Thoracic aorta (tissue), 2 donors: Measurements from ENCODE around the gene TOM1L2. TPM values are rescaled to one million over a fixed set of nuclear protein-coding genes. Genes with fewer than 3 reads are reported as not detected.

ENCODE experiments used
- ATAC-seq: fragments of 150-250 bp; one replicate; pipeline ENCODE4 v1.8.0; 2017; ENCODE audit warnings: low read depth; ENCODE audit not compliant: insufficient number of reproducible peaks, low FRiP score
- DNase-seq: peaks from one replicate; pipeline ENCODE4 v3.0.0-alpha.2; 2020; ENCODE audit warnings: low spot score
- H3K27ac ChIP-seq, 2 donors: fragments of 200-600 bp; sonication (generic); 1 replicate in 1 of 2; 2 replicates in 1 of 2; pipeline ENCODE4 v1.5.1; 2016; ENCODE audit warnings: mild to moderate bottlenecking in 2 of 2, moderate library complexity in 2 of 2
- H3K27me3 ChIP-seq: fragments of 200-600 bp; sonication (generic); replicated peaks from 2 replicates; pipeline ENCODE4 v1.6.0; 2016; ENCODE audit warnings: mild to moderate bottlenecking; ENCODE audit not compliant: insufficient read depth
- H3K36me3 ChIP-seq: fragments of 200-600 bp; sonication (generic); one replicate; pipeline ENCODE4 v1.5.1; 2016
- H3K4me1 ChIP-seq, 2 donors: fragments of 200-600 bp; sonication (generic); 1 replicate in 1 of 2; 2 replicates in 1 of 2; pipeline versions ENCODE4 v1.5.1 to v1.6.0; 2016; ENCODE audit warnings: low read depth in 2 of 2, mild to moderate bottlenecking in 1 of 2; ENCODE audit not compliant: control insufficient read depth in 1 of 2
- H3K4me3 ChIP-seq: fragments of 200-600 bp; sonication (generic); 2 replicates; pipeline ENCODE4 v1.5.1; 2016; ENCODE audit warnings: mild to moderate bottlenecking
- H3K9me3 ChIP-seq: fragments of 200-600 bp; sonication (generic); 2 replicates; pipeline ENCODE4 v1.5.1; 2016
- CTCF ChIP-seq: fragments of 200-600 bp; sonication (generic); IDR thresholded peaks from one replicate; pipeline ENCODE4 v1.5.1; 2019; ENCODE audit warnings: antibody characterized with exemption
- total RNA-seq, 2 donors: library from RNA; depleted of rRNA; stranded (reverse); fragments of >200 nt; gene quantifications; one replicate each; pipeline versions ENCODE4 v1.1.0 to v1.2.3, GENCODE V29; 2016

TOM1L2 gene
- total RNA-seq, 2 donors from 2014 or later = 63.4 to 185 TPM

- TF ChIP-seq CTCF = peak; percentile 15
- Histone ChIP-seq H3K36me3 (peaks cover 5% of the 10 kb centered on the region), H3K4me1 (peaks cover 23 to 31% of the 10 kb centered on the region in 2 donors), H3K9me3 (no peaks in the 10 kb centered on the region), H3K27ac (peak overlapping the region; percentile 49), H3K4me3 (no peak overlapping the region), H3K27me3 (no peaks in the 10 kb centered on the region)
- DNase-seq (no peak), ATAC-seq (no peak)
Measured at GRCh38 chr17:17849845-17850373, 122.3 kb downstream of the TOM1L2 start.

GRCh38 chr17:17849147-17849820 lies 122.9 kb downstream of the TOM1L2 start:
- Histone ChIP-seq H3K4me1 (peaks cover 20 to 26% of the 10 kb centered on the region in 2 donors), H3K4me3 (no peak overlapping the region), H3K36me3 (peaks cover 5% of the 10 kb centered on the region), H3K27me3 (no peaks in the 10 kb centered on the region), H3K27ac (peak overlapping the region; percentile 49), H3K9me3 (no peaks in the 10 kb centered on the region)
- peak; percentile 47 for ATAC-seq
- peak; percentile 35 for DNase-seq
- no peak for TF ChIP-seq CTCF

GRCh38 chr17:17848311-17849082 lies 123.7 kb downstream of the TOM1L2 start:
- H3K4me3 ChIP-seq = no peak overlapping the region
- peaks cover 20 to 26% of the 10 kb centered on the region in 2 donors for H3K4me1 ChIP-seq
- no peaks in the 10 kb centered on the region for H3K9me3 ChIP-seq
- H3K27me3 ChIP-seq = no peaks in the 10 kb centered on the region
- no peak for TF ChIP-seq CTCF
- H3K27ac ChIP-seq = peak overlapping the region; percentile 49
- ATAC-seq = no peak
- no peak for DNase-seq
- peaks cover 5% of the 10 kb centered on the region for H3K36me3 ChIP-seq

GRCh38 chr17:17847726-17848125 lies 124.5 kb downstream of the TOM1L2 start:
- peaks cover 5% of the 10 kb centered on the region for H3K36me3 ChIP-seq
- no peak for TF ChIP-seq CTCF
- H3K27ac ChIP-seq = no peak overlapping the region
- H3K27me3 ChIP-seq = no peaks in the 10 kb centered on the region
- H3K4me1 ChIP-seq = peaks cover 20 to 26% of the 10 kb centered on the region in 2 donors
- DNase-seq (no peak), ATAC-seq (no peak)
- H3K9me3 ChIP-seq = no peaks in the 10 kb centered on the region
- no peak overlapping the region for H3K4me3 ChIP-seq

GRCh38 chr17:17847118-17847689 lies 125.0 kb downstream of the TOM1L2 start:
- TF ChIP-seq CTCF = no peak

More at GRCh38 chr17:17847118-17847689, 125.0 kb downstream of the TOM1L2 start:
- Histone ChIP-seq H3K27ac (no peak overlapping the region), H3K27me3 (no peaks in the 10 kb centered on the region), H3K36me3 (peaks cover 5% of the 10 kb centered on the region), H3K4me1 (peaks cover 20 to 30% of the 10 kb centered on the region in 2 donors), H3K9me3 (no peaks in the 10 kb centered on the region), H3K4me3 (no peak overlapping the region)
- no peak for ATAC-seq
- no peak for DNase-seq
